Measurements from ENCODE around the gene RAD51. TPM values are rescaled to one million over a fixed set of nuclear protein-coding genes. Genes with fewer than 3 reads are reported as not detected.

Gene RAD51
- total RNA-seq, 2 donors from 2014 or later, result 0.30 TPM; not detected in 1

DNA sequence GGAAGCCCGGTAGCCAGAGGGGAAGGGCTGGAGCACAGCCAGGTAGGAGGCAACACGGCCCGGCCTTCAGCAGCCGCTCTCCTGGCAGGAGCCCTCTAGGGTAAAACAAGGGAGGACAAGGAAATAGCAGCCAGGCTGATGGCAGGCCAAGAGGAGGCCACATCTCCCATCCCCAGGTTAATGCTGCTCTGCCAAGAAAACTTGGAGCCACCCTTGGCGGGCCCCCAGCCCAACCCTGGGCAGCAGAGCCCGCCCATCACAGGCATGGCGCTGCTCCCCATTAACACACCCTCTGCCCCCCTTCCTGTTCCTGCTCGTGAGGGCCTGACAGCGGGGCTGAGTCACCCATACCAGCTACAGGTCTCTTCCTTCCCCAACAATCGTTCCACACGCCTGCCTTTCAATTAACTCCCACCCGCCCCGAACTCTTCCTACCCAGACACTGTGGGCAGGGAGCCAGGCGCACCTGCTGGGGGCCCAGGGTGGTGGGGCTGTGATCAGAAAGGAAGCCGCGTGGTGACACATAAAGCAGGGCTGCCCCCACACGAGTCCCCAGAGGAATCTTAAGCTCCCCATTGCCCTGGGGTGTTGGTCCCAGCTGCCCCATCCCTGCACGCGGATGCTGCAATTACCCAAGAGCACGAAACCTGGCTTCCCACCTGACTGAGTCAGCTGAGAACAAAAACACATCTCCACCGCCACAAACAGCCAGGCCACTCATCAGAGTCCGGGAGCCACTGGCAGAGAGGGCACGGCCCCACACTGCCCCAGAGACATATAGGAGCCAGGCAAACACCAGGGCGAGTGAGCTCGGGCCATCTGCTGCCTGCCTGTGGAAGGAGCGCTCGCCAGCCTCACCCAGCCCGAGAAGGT, 74.5 kb downstream of the RAD51 start, which contains the start of gene C15orf62:
Gene C15orf62, plus strand, starts transcription at position 707 of the 873 bp plus-strand sequence. CDS start 516 bp downstream, outside the sequence.
- Histone ChIP-seq H3K27ac (peak within 1 kb of the TSS in 1 of 2 donors; percentile 16), H3K27me3 (no peaks in the 10 kb centered on the region), H3K36me3 (peaks cover 20% of the 10 kb centered on the region), H3K4me1 (peaks cover 0 to 30% of the 10 kb centered on the region in 2 donors), H3K4me3 (no peak within 1 kb of the TSS), H3K9me3 (no peaks in the 10 kb centered on the region)
- no peak for DNase-seq (ENCODE audit: low spot score)
- TF ChIP-seq CTCF (IDR thresholded peaks at IDR 0.05), result no peak

- Histone ChIP-seq H3K27me3 (no peaks in the 10 kb centered on the region), H3K36me3 (peaks cover 28% of the 10 kb centered on the region), H3K4me1 (peaks cover 0 to 25% of the 10 kb centered on the region in 2 donors), H3K9me3 (no peaks in the 10 kb centered on the region), H3K27ac (peak overlapping the region in 1 of 2 donors; percentile 16), H3K4me3 (no peak overlapping the region)
- no peak for TF ChIP-seq CTCF (IDR thresholded peaks at IDR 0.05)
- no peak for DNase-seq (ENCODE audit: low spot score)
Observed at GRCh38 chr15:40770147-40770721, 75.3 kb downstream of the RAD51 start.

- H3K27ac ChIP-seq, result no peak overlapping the region
- peaks cover 37% of the 10 kb centered on the region for H3K36me3 ChIP-seq
Observed at GRCh38 chr15:40771242-40771641, 76.3 kb downstream of the RAD51 start.

GRCh38 chr15:40772014-40772413, 77.0 kb downstream of the RAD51 start:
- no peak for TF ChIP-seq CTCF (IDR thresholded peaks at IDR 0.05)
- Histone ChIP-seq H3K36me3 (peaks cover 42% of the 10 kb centered on the region), H3K4me1 (peaks cover 0 to 19% of the 10 kb centered on the region in 2 donors), H3K27ac (no peak overlapping the region), H3K27me3 (no peaks in the 10 kb centered on the region), H3K9me3 (no peaks in the 10 kb centered on the region), H3K4me3 (no peak overlapping the region)
- no peak for DNase-seq (ENCODE audit: low spot score)

More at GRCh38 chr15:40771242-40771641, 76.3 kb downstream of the RAD51 start:
- Histone ChIP-seq H3K9me3 (no peaks in the 10 kb centered on the region), H3K4me3 (no peak overlapping the region), H3K4me1 (peaks cover 0 to 19% of the 10 kb centered on the region in 2 donors), H3K27me3 (no peaks in the 10 kb centered on the region)
- DNase-seq (ENCODE audit: low spot score), result no peak
- TF ChIP-seq CTCF (IDR thresholded peaks at IDR 0.05), result no peak

- no peaks in the 10 kb centered on the region for H3K27me3 ChIP-seq
- TF ChIP-seq CTCF (IDR thresholded peaks at IDR 0.05), result no peak
- no peak for DNase-seq (ENCODE audit: low spot score)
- H3K4me3 ChIP-seq, result no peak overlapping the region
- peaks cover 57% of the 10 kb centered on the region for H3K36me3 ChIP-seq
- peaks cover 0 to 19% of the 10 kb centered on the region in 2 donors for H3K4me1 ChIP-seq
- H3K9me3 ChIP-seq, result no peaks in the 10 kb centered on the region
- no peak overlapping the region for H3K27ac ChIP-seq
Observed at GRCh38 chr15:40773496-40773895, 78.5 kb downstream of the RAD51 start.

Measured in right atrium auricular region (tissue), 2 donors.